HL-60 (cell line): ENCODE measurements around the gene CCDC174.
"Not testable (repeated sequence)": the region's sequence is repeated elsewhere in the genome, so short reads cannot be mapped to it uniquely, and the experiment has no call there.

Source experiments
- DNase-seq, 2 experiments: peaks; one replicate each; pipeline ENCODE4 v3.0.0-alpha.2; 2010 to 2020; ENCODE audit warnings: low read depth in 1 of 2, low spot score in 1 of 2
- H3K27ac ChIP-seq: fragments of 250-450 bp; sonication (Bioruptor Pico); replicated peaks from 2 replicates; pipeline ENCODE4 v1.5.1; 2020; ENCODE audit warnings: mild to moderate bottlenecking, moderate library complexity
- H3K27me3 ChIP-seq: fragments of 250-450 bp; sonication (Bioruptor Pico); 2 replicates; pipeline ENCODE4 v1.5.1; 2021; ENCODE audit warnings: mild to moderate bottlenecking, moderate library complexity; ENCODE audit not compliant: insufficient read depth, poor library complexity, severe bottlenecking
- H3K4me3 ChIP-seq: replicated peaks from 2 replicates; pipeline ENCODE4 v1.5.1; 2011; ENCODE audit warnings: mild to moderate bottlenecking, control low read depth, low read length; ENCODE audit not compliant: insufficient read depth
- GABPA ChIP-seq: IDR thresholded peaks from 2 replicates; pipeline ENCODE4 v1.6.1; 2012; ENCODE audit warnings: low read depth
- POLR2AphosphoS5 ChIP-seq: IDR thresholded peaks from 2 replicates; pipeline ENCODE4 v1.6.1; 2012; ENCODE audit warnings: low read depth
- REST ChIP-seq: IDR thresholded peaks from 2 replicates; pipeline ENCODE4 v1.6.1; 2012; ENCODE audit warnings: low read depth; ENCODE audit not compliant: insufficient replicate concordance
- SPI1 ChIP-seq: IDR thresholded peaks from 2 replicates; pipeline ENCODE4 v1.6.1; 2012; ENCODE audit warnings: low read depth, mild to moderate bottlenecking, borderline replicate concordance
- TF ChIP-seq, protein P1 (sequence below): IDR thresholded peaks from one replicate; pipeline ENCODE4 v1.5.1; 2011; ENCODE audit warnings: low read length, control low read depth, inconsistent platforms; ENCODE audit not compliant: insufficient read depth

CCDC174 gene

GRCh38 chr3:14646589-14647413 lies 4.8 kb upstream of the CCDC174 start:
- no peak for TF ChIP-seq GABPA
- 0 out of 2 replicates have a peak, but pooled peaks have one; percentile 10 for TF ChIP-seq POLR2AphosphoS5
- H3K27me3 ChIP-seq: no peaks in the 10 kb centered on the region
- DNase-seq: peak; percentile 60 to 65
- H3K4me3 ChIP-seq: no peak overlapping the region
- peak overlapping the region; percentile 77 for H3K27ac ChIP-seq

GRCh38 chr3:14647976-14648955 lies 3.3 kb upstream of the CCDC174 start:
- peak in 1 of 2 experiments; percentile 61 for DNase-seq
- Histone ChIP-seq H3K27me3 (no peaks in the 10 kb centered on the region), H3K27ac (peak overlapping the region; percentile 75), H3K4me3 (no peak overlapping the region)
- peak; percentile 26; the same call in 1 of the 2 replicates for TF ChIP-seq POLR2AphosphoS5
- TF ChIP-seq REST: no peak

DNA sequence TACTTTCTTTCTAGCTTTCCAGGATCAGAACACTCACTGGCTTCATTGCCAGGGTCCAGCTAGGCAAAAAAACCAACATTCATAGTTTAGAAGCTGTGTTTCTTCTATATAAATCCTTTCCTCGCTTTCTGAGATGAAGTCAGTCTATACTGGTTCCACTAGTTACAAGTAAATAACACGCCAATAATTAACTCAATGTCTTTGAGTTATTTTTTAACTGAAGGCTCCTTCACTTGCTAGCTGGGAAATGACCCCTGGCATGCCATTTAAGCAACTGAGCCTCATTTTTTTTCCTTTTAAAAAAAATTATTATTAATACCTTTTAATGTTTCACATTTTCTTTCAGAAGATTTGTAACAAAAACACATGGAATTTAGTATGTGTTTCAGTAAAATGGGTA lies 2.1 kb upstream of the CCDC174 start:
- Histone ChIP-seq H3K27me3 (no peaks in the 10 kb centered on the region), H3K4me3 (no peak overlapping the region), H3K27ac (no peak overlapping the region; the same call in 1 of the 2 replicates)
- TF ChIP-seq GABPA (no peak), SPI1 (no peak), POLR2AphosphoS5 (no peak), REST (no peak)
- TF ChIP-seq, protein P1, sequence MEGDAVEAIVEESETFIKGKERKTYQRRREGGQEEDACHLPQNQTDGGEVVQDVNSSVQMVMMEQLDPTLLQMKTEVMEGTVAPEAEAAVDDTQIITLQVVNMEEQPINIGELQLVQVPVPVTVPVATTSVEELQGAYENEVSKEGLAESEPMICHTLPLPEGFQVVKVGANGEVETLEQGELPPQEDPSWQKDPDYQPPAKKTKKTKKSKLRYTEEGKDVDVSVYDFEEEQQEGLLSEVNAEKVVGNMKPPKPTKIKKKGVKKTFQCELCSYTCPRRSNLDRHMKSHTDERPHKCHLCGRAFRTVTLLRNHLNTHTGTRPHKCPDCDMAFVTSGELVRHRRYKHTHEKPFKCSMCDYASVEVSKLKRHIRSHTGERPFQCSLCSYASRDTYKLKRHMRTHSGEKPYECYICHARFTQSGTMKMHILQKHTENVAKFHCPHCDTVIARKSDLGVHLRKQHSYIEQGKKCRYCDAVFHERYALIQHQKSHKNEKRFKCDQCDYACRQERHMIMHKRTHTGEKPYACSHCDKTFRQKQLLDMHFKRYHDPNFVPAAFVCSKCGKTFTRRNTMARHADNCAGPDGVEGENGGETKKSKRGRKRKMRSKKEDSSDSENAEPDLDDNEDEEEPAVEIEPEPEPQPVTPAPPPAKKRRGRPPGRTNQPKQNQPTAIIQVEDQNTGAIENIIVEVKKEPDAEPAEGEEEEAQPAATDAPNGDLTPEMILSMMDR: no peak
- DNase-seq: no peak

DNA sequence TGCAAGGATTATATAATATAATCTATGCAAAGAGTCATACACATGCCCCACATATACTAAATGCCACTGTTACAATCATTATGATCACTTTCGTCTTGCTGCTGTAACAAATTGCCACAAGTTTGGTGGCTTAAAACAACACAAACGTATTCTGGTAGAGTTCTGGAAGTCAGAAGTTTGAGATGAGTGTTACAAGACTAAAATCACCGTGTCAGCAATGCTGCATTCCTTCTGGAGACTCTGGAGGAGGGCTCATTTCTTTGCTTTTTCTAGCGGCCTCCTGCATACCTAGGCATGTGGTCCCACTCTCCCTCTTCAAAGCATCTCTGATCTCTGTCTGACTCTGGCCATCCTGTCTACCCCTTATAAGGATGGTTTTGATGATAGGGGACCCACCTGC lies 1.4 kb upstream of the CCDC174 start:
- Histone ChIP-seq H3K27me3 (no peaks in the 10 kb centered on the region), H3K4me3 (no peak overlapping the region), H3K27ac (no peak overlapping the region; the same call in 1 of the 2 replicates)
- no peak for DNase-seq
- no peak for TF ChIP-seq GABPA
- TF ChIP-seq POLR2AphosphoS5: no peak
- no peak for TF ChIP-seq SPI1
- TF ChIP-seq REST: no peak
- TF ChIP-seq, protein P1: no peak

DNA sequence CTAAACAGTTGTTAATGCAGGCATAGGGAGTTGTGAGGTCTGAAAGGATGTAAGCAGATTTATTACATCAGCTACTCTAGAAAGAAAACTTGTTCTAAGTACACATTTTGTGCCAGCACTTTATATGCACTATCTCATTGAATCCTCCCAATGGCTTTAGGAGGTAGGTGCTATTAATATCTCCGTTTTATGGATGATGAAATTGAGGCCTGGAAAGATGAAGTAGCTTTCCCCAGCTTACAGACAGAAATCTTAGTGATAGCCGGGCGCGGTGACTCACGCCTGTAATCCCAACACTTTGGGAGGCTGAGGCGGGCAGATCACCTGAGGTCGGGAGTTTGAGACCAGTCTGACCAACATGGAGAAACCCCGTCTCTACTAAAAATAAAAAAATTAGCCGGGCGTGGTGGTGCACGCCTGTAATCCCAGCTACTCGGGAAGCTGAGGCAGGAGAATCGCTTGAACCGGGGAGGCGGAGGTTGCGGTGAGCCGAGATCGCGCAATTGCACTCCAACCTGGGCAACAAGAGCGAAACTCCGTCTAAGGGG lies 872 bp downstream of the CCDC174 start:
- not testable (repeated sequence) for H3K27me3 ChIP-seq, DNase-seq
- peak overlapping the region; percentile 73 for H3K27ac ChIP-seq
- H3K4me3 ChIP-seq: peak overlapping the region; percentile 93
